Sigmoid colon (tissue), 7 donors: Measurements from ENCODE around the gene HELB. TPM values are rescaled to one million over a fixed set of nuclear protein-coding genes. Genes with fewer than 3 reads are reported as not detected.

Source experiments
- DNase-seq: peaks from one replicate; pipeline ENCODE4 v3.0.0-alpha.2; 2019
- H3K27ac ChIP-seq, 4 donors: fragments of 200-600 bp; sonication (generic); one replicate each; pipeline ENCODE4 v1.5.1; 2016 to 2019; ENCODE audit warnings: mild to moderate bottlenecking in 1 of 4
- H3K27me3 ChIP-seq, 3 donors: fragments of 200-600 bp; sonication (generic); one replicate each; pipeline ENCODE4 v1.5.1; 2019; ENCODE audit warnings: mild to moderate bottlenecking in 1 of 3
- H3K36me3 ChIP-seq, 4 donors: fragments of 200-600 bp; sonication (generic); one replicate each; pipeline ENCODE4 v1.5.1; 2016 to 2019
- H3K4me1 ChIP-seq, 4 donors: fragments of 200-600 bp; sonication (generic); one replicate each; pipeline ENCODE4 v1.5.1; 2017 to 2019
- H3K4me3 ChIP-seq, 4 donors: fragments of 200-600 bp; sonication (generic); one replicate each; pipeline ENCODE4 v1.5.1; 2017 to 2019; ENCODE audit warnings: mild to moderate bottlenecking in 2 of 4, moderate library complexity in 1 of 4
- H3K9me3 ChIP-seq, 4 donors: fragments of 200-600 bp in 3 of 4; sonication (generic) in 3 of 4; one replicate each; pipeline versions ENCODE4 v1.5.1 to v1.6.1; 2013 to 2019
- EP300 ChIP-seq, 4 donors: sonication (generic); formaldehyde crosslinking; IDR thresholded peaks; one replicate each; pipeline ENCODE4 v1.6.1; 2017; ENCODE audit warnings: antibody characterized with exemption in 4 of 4
- POLR2A ChIP-seq, 2 donors: fragments of 450-650 bp; IDR thresholded peaks; one replicate each; pipeline ENCODE4 v1.6.1; 2016; ENCODE audit warnings: antibody characterized with exemption in 2 of 2, mild to moderate bottlenecking in 2 of 2, moderate library complexity in 2 of 2
- POLR2AphosphoS5 ChIP-seq, 4 donors: sonication (generic); formaldehyde crosslinking; IDR thresholded peaks; one replicate each; pipeline ENCODE4 v1.6.1; 2017; ENCODE audit warnings: antibody characterized with exemption in 4 of 4
- WGBS, 2 donors: extraction: QIAGEN DNeasy Blood & Tissue Kit; methylation state at CpG; one replicate each; pipeline ENCODE4 v1.1.7; 2013; 5-methylcytosine and 5-hydroxymethylcytosine counted together
- intact Hi-C: fragments of 100-400 bp; cut with DNase I; formaldehyde crosslinking; loops from one replicate; pipeline ENCODE4 v1.15.1; 2023
- polyA plus RNA-seq, 3 donors: library from polyadenylated mRNA; stranded (reverse); fragments of 200-250 nt; gene quantifications; one replicate each; pipeline ENCODE4 v1.2.3, GENCODE V29; 2013
- total RNA-seq, 4 donors: library from RNA; depleted of rRNA; stranded (reverse); fragments of >200 nt; gene quantifications; one replicate each; pipeline ENCODE4 v1.1.0, GENCODE V29; 2016
- TF ChIP-seq, protein P1 (sequence below), 4 experiments: fragments of 450-650 bp in 3 of 4; fragments of 200-600 bp in 1 of 4; IDR thresholded peaks; one replicate each; pipeline ENCODE4 v1.5.1; 2016 to 2019; ENCODE audit warnings: antibody characterized with exemption in 4 of 4, mild to moderate bottlenecking in 3 of 4, moderate library complexity in 2 of 4
- donor health status: healthy with polysubstance abuse.
- donor health status: Bipolar disorder and iron deficiency.
- donor health status: healthy.

Gene HELB
- 1 to 10 TPM; 3.2 to 8.6 (median 4.4) TPM for total RNA-seq
- 1 to 10 TPM in 1 of 3 donors, under 1 TPM in 2; under 0.01 to 3.0 (median 0.23) TPM for polyA plus RNA-seq

DNA sequence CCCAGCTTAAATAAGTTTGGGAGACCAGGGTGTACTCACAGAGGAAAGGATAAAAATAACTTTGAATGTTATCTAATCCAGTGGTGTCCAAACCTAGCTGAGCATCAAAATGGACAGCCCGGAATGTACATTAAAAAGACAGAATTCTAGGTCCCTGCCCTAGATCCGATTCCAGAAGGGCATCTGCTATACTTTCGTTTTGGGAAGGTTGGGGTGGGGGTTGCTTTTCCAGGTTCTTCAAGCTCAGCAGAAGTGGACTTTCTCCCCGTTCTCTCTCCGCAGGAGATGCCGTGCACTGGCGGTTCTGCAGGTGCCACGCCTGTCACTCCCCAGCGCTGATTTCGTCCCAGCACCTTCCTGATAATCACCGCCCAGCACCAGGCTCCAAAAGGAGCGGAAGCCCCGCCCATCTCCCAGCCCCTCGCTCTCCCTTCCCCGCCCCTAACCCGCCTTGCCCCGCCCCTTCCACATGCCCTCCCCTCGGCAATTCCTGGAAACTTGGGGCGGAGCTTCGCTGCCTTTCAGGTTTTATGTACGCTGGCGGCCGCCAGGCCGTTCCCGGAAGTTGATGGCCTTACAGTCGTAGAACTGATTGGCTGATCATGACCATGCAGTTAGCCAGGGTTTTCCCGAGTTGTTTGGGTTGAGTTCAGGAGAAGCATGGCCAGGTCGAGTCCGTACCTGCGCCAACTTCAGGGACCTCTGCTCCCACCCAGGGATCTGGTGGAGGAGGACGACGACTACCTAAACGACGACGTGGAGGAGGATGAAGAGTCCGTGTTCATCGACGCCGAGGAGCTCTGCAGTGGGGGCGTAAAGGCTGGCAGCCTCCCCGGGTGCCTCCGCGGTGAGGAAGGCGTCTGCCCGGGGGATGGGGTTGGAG, at the start of gene HELB:
HELB (plus strand) TSS at position 550 of the 883 bp plus-strand sequence; CDS start at position 661, 111 bp downstream.
- intact Hi-C loops: loop anchor here (1.0 to 5.0 kb wide), 2 partner anchors 133 to 1135 kb away; partner anchors contain the start of genes LEMD3 and TMBIM4
- TF ChIP-seq EP300 (IDR thresholded peaks at IDR 0.05): peak in 1 of 4 donors; percentile 12
- peak in 1 of 2 donors; percentile 45 for TF ChIP-seq POLR2A (IDR thresholded peaks at IDR 0.05)
- TF ChIP-seq, protein P1, sequence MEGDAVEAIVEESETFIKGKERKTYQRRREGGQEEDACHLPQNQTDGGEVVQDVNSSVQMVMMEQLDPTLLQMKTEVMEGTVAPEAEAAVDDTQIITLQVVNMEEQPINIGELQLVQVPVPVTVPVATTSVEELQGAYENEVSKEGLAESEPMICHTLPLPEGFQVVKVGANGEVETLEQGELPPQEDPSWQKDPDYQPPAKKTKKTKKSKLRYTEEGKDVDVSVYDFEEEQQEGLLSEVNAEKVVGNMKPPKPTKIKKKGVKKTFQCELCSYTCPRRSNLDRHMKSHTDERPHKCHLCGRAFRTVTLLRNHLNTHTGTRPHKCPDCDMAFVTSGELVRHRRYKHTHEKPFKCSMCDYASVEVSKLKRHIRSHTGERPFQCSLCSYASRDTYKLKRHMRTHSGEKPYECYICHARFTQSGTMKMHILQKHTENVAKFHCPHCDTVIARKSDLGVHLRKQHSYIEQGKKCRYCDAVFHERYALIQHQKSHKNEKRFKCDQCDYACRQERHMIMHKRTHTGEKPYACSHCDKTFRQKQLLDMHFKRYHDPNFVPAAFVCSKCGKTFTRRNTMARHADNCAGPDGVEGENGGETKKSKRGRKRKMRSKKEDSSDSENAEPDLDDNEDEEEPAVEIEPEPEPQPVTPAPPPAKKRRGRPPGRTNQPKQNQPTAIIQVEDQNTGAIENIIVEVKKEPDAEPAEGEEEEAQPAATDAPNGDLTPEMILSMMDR (IDR thresholded peaks at IDR 0.05): no peak
- TF ChIP-seq POLR2AphosphoS5 (IDR thresholded peaks at IDR 0.05): peak; percentile 24 to 89 (median 64)
- peak; percentile 99 for DNase-seq

DNA sequence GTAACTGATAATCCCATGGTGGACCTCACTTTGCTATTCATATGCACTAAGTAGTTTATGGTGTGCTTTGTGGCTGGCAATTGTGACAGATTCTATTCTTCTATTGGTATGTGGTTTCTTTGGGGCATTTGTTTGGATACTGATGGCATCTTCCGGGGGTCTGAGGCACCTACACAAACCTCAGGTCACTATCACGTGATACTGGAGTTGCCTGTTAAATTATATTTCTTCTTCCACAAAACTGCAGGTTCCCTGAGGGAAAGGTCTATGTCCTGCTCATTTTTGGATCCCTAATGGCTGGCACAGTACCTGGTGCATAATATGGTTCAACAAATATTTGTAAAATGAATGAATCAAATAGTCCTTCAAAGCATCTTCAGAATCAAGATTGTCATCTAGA, 49.5 kb upstream of the HELB start:
- intact Hi-C loops: no loop called here
- 90 to 92% methylated on average over 2 of the region's 2 CpGs for WGBS, 2 donors
- no peak for DNase-seq
- Histone ChIP-seq H3K9me3 (no peaks in the 10 kb centered on the region), H3K27me3 (no peaks in the 10 kb centered on the region), H3K36me3 (no peaks in the 10 kb centered on the region), H3K27ac (no peak overlapping the region), H3K4me1 (no peaks in the 10 kb centered on the region), H3K4me3 (no peak overlapping the region)
- no peak for TF ChIP-seq POLR2A (IDR thresholded peaks at IDR 0.05)

More for the DNA sequence above, at the start of gene HELB:
- no peaks in the 10 kb centered on the region for H3K9me3 ChIP-seq
- H3K36me3 ChIP-seq: peaks cover 0 to 7% (median 0%) of the 10 kb centered on the region in 4 donors
- no peaks in the 10 kb centered on the region for H3K27me3 ChIP-seq
- peak within 1 kb of the TSS; percentile 51 to 75 (median 62) for H3K4me3 ChIP-seq
- WGBS, 2 donors: 1% methylated on average over 45 of the region's 45 CpGs
- H3K4me1 ChIP-seq: peaks cover 0 to 19% (median 10%) of the 10 kb centered on the region in 4 donors
- H3K27ac ChIP-seq: peak within 1 kb of the TSS; percentile 81 to 82 (median 82)

DNA sequence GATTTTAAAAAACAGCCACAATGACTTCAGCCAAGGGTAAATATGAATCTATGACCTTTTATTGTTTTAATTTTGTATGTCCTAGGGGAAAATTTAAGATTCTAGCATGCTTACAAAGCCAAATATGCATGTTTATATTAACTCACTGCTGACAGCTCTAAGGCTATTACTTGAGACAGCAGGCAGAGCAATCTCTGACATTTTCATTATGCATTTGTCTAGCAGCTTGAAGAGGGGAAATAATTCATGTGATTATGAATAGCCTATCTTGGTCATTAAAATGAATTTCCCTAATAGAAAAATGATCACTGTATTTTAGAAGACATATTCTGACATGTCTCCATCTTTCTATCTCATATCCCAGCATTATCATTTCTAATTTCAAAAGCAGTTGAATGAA, 46.6 kb upstream of the HELB start:
- TF ChIP-seq POLR2AphosphoS5 (IDR thresholded peaks at IDR 0.05) (no peak), POLR2A (IDR thresholded peaks at IDR 0.05) (no peak), EP300 (IDR thresholded peaks at IDR 0.05) (no peak)
- TF ChIP-seq, protein P1 (IDR thresholded peaks at IDR 0.05): no peak
- Histone ChIP-seq H3K27ac (no peak overlapping the region), H3K4me1 (no peaks in the 10 kb centered on the region), H3K27me3 (no peaks in the 10 kb centered on the region), H3K36me3 (no peaks in the 10 kb centered on the region), H3K4me3 (no peak overlapping the region), H3K9me3 (no peaks in the 10 kb centered on the region)
- intact Hi-C loops: no loop called here
- no peak for DNase-seq

DNA sequence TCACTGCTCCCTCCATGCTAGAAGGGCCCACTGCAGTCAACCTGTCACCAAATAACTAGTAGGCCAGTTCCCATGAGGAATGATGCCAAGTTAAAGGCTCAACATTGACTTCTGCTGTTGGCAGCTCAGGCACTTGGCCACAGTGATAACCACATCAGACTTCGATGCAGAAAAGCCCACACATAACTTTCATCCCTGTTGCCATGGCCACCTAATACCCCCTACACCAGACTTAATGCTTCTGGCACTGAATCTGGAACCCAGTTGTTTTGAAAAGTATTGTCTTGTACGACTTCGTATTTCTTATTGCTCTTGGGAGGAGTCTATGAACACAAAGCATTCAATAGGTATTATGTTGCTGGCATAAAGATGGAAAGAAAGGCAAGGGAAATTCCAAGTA, 44.3 kb upstream of the HELB start:
- TF ChIP-seq POLR2AphosphoS5 (IDR thresholded peaks at IDR 0.05) (no peak), EP300 (IDR thresholded peaks at IDR 0.05) (no peak), POLR2A (IDR thresholded peaks at IDR 0.05) (no peak)
- TF ChIP-seq, protein P1 (IDR thresholded peaks at IDR 0.05): no peak
- Histone ChIP-seq H3K4me1 (no peaks in the 10 kb centered on the region), H3K9me3 (no peaks in the 10 kb centered on the region), H3K27me3 (no peaks in the 10 kb centered on the region), H3K4me3 (no peak overlapping the region), H3K36me3 (no peaks in the 10 kb centered on the region), H3K27ac (no peak overlapping the region)
- 76 to 81% methylated on average over 3 of the region's 3 CpGs for WGBS, 2 donors
- DNase-seq: no peak
- intact Hi-C loops: no loop called here

DNA sequence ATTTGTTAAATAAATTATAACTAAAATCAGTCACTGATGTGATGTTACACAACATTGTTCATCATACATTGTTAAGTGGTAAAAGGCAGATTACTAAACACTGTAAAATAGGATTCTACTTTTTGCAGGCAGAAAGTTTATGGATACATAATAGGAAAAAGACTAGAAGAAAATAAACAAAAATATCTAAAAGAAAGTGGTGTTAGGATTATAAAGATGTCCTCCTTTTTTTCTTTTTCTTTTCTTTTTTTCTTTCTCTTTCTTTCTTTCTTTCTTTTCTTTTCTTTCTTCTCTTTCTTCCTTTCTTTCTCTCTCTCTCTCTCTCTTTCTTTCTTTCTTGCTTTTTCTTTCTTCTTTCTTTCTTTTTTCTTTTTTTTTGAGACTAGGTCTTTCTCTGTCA, 39.6 kb upstream of the HELB start:
- H3K27ac ChIP-seq: no peak overlapping the region
- intact Hi-C loops: no loop called here
- H3K9me3 ChIP-seq: no peaks in the 10 kb centered on the region
- no peak overlapping the region for H3K4me3 ChIP-seq
- no peaks in the 10 kb centered on the region for H3K36me3 ChIP-seq
- no peaks in the 10 kb centered on the region for H3K27me3 ChIP-seq
- no peaks in the 10 kb centered on the region for H3K4me1 ChIP-seq
- DNase-seq: no peak
- TF ChIP-seq, protein P1 (IDR thresholded peaks at IDR 0.05): no peak
- TF ChIP-seq POLR2A (IDR thresholded peaks at IDR 0.05): no peak
- TF ChIP-seq POLR2AphosphoS5 (IDR thresholded peaks at IDR 0.05): no peak
- no peak for TF ChIP-seq EP300 (IDR thresholded peaks at IDR 0.05)
